ENCODE results near the gene CRABP2. TPM values are rescaled to one million over a fixed set of nuclear protein-coding genes. Genes with fewer than 3 reads are reported as not detected.

The CRABP2 gene
- total RNA-seq, result under 1 TPM in 1 of 6 experiments, not detected in 5; 0.24 TPM
- long read RNA-seq, result 0 reads

DNA sequence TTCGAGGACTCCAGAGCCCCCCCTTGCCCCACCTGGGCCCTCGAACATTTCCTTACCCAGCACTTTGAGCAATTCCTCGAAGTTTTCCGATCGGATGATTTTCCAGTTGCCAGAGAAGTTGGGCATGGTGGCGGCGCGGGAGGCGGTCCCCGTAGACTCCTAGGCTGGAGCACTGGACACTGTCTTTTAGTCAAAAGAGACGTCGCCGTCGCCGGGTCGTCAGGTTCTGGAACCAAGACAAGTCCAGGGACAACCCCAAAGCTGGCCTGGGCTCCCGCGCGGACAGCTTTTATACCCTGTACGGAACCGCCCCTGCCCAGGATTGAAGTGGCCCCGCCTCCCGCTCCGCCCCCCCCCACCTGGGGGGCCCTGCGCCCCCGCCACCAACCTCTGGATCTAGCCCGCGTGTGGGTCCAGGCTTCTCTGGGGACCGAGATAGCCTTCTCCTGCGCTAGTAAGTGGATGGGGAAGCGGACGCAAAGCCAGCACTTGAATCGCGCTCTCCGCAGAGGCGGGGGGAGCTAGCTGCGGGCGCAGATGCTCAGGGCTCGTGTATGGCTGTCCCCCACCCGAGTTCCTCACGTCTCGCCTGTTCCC is at the start of gene CRABP2:
TSS of gene CRABP2 (minus strand) at position 263 of the 597 bp plus-strand sequence. CDS start at position 126, 137 bp downstream.
- Histone ChIP-seq H3K4me1 (peaks cover 0 to 16% (median 9%) of the 10 kb centered on the region in 4 donors), H3K27ac (no peak within 1 kb of the TSS), H3K4me3 (peak within 1 kb of the TSS; percentile 1 to 13 (median 12)), H3K36me3 (no peaks in the 10 kb centered on the region), H3K27me3 (peaks cover 0 to 31% of the 10 kb centered on the region in 2 donors), H3K9me3 (no peaks in the 10 kb centered on the region)
- ATAC-seq (peak in 1 of 4 donors; percentile 18), DNase-seq (no peak)
- TF ChIP-seq POLR2A (IDR thresholded peaks at IDR 0.05) (no peak), CTCF (IDR thresholded peaks at IDR 0.05) (no peak)
- intact Hi-C loops (cut with DNase I), result no loop called here
- WGBS (ENCODE audit: insufficient coverage, low coverage, low lambda C conversion rate, missing lambda C conversion rate), result 0% methylated on average over 5 of the region's 42 CpGs

- H3K36me3 ChIP-seq, result no peaks in the 10 kb centered on the region
- intact Hi-C loops (cut with DNase I), result no loop called here
- no peaks in the 10 kb centered on the region for H3K9me3 ChIP-seq
- no peak for ATAC-seq
- H3K27me3 ChIP-seq, result no peaks in the 10 kb centered on the region
- TF ChIP-seq POLR2A (IDR thresholded peaks at IDR 0.05) (no peak), CTCF (IDR thresholded peaks at IDR 0.05) (no peak)
- peaks cover 0 to 17% (median 9%) of the 10 kb centered on the region in 4 donors for H3K4me1 ChIP-seq
- H3K27ac ChIP-seq, result no peak overlapping the region
- DNase-seq, result no peak
- H3K4me3 ChIP-seq, result no peak overlapping the region
- 77% methylated on average over 6 of the region's 8 CpGs for WGBS (ENCODE audit: insufficient coverage, low coverage, low lambda C conversion rate, missing lambda C conversion rate)
These were observed 48.8 kb upstream of the CRABP2 start for GRCh38 chr1:156754219-156754618.

- TF ChIP-seq POLR2A (IDR thresholded peaks at IDR 0.05) (no peak), CTCF (IDR thresholded peaks at IDR 0.05) (no peak)
- Histone ChIP-seq H3K36me3 (no peaks in the 10 kb centered on the region), H3K27me3 (no peaks in the 10 kb centered on the region), H3K4me3 (peak overlapping the region in 2 of 3 donors; percentile 78 to 89), H3K27ac (peak overlapping the region; percentile 88 to 97 (median 97)), H3K4me1 (peaks cover 0 to 30% (median 15%) of the 10 kb centered on the region in 4 donors), H3K9me3 (no peaks in the 10 kb centered on the region)
- 29% methylated on average over 1 of the region's 1 CpG for WGBS (ENCODE audit: insufficient coverage, low coverage, low lambda C conversion rate, missing lambda C conversion rate)
- intact Hi-C loops (cut with DNase I), result no loop called here
- peak in 1 of 3 donors; percentile 64 for DNase-seq
- ATAC-seq, result peak in 3 of 4 donors; percentile 4 to 10 (median 9)
These were observed 47.6 kb upstream of the CRABP2 start for GRCh38 chr1:156752843-156753482.

- H3K27ac ChIP-seq, result peak overlapping the region; percentile 88 to 97 (median 97)
- intact Hi-C loops (cut with DNase I), result no loop called here
These were observed 46.5 kb upstream of the CRABP2 start for GRCh38 chr1:156751757-156752481.

More at GRCh38 chr1:156751757-156752481, 46.5 kb upstream of the CRABP2 start:
- H3K9me3 ChIP-seq, result no peaks in the 10 kb centered on the region
- H3K4me3 ChIP-seq, result peak overlapping the region; percentile 73 to 89 (median 78)
- TF ChIP-seq CTCF (IDR thresholded peaks at IDR 0.05) (no peak), POLR2A (IDR thresholded peaks at IDR 0.05) (peak; percentile 40)
- H3K4me1 ChIP-seq, result peaks cover 0 to 35% (median 19%) of the 10 kb centered on the region in 4 donors
- no peaks in the 10 kb centered on the region for H3K27me3 ChIP-seq
- peak; percentile 98 to 99 (median 99) for DNase-seq
- ATAC-seq, result peak; percentile 72 to 84 (median 78)
- no peaks in the 10 kb centered on the region for H3K36me3 ChIP-seq
- WGBS (ENCODE audit: insufficient coverage, low coverage, low lambda C conversion rate, missing lambda C conversion rate), result 0% methylated on average over 33 of the region's 68 CpGs
